AG09309 (cell line): ENCODE data around the gene SLC38A3.

Experiments
- DNase-seq: peaks from one replicate; pipeline ENCODE4 v3.0.0-alpha.2; 2010; ENCODE audit warnings: low read depth
- H3K4me3 ChIP-seq: 2 replicates; pipeline ENCODE4 v1.5.1; 2011; ENCODE audit warnings: mild to moderate bottlenecking, low read depth, low read length, moderate library complexity; ENCODE audit not compliant: control insufficient read depth
- TF ChIP-seq, protein P1 (sequence below): IDR thresholded peaks from 2 replicates; pipeline ENCODE4 v1.5.1; 2011; ENCODE audit warnings: mild to moderate bottlenecking, low read depth, low read length, inconsistent platforms; ENCODE audit not compliant: insufficient read depth, control insufficient read depth; ENCODE audit errors: missing control alignments

SLC38A3 gene

DNA sequence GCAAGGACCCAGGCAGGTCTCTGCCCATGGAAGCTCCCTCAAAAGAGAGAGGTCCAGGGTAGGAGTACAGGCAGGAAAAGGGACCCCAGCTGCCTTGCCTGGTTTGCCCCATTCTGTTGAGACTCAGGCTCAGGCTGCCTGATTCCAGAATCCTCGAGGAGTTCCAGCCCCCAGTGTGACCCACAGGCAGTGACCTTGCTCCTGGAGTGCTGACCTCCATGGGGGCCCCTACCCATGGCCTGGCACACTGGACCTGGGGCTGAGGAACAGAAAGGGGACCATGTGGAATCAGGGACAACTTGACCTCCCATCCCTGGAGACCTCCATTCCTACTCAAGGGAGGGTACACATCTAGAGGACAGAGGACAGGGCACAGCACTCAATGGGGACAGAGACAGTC, 60.5 kb downstream of the SLC38A3 start:
- no peak overlapping the region for H3K4me3 ChIP-seq
- DNase-seq = no peak
- TF ChIP-seq, protein P1, sequence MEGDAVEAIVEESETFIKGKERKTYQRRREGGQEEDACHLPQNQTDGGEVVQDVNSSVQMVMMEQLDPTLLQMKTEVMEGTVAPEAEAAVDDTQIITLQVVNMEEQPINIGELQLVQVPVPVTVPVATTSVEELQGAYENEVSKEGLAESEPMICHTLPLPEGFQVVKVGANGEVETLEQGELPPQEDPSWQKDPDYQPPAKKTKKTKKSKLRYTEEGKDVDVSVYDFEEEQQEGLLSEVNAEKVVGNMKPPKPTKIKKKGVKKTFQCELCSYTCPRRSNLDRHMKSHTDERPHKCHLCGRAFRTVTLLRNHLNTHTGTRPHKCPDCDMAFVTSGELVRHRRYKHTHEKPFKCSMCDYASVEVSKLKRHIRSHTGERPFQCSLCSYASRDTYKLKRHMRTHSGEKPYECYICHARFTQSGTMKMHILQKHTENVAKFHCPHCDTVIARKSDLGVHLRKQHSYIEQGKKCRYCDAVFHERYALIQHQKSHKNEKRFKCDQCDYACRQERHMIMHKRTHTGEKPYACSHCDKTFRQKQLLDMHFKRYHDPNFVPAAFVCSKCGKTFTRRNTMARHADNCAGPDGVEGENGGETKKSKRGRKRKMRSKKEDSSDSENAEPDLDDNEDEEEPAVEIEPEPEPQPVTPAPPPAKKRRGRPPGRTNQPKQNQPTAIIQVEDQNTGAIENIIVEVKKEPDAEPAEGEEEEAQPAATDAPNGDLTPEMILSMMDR = no peak

DNA sequence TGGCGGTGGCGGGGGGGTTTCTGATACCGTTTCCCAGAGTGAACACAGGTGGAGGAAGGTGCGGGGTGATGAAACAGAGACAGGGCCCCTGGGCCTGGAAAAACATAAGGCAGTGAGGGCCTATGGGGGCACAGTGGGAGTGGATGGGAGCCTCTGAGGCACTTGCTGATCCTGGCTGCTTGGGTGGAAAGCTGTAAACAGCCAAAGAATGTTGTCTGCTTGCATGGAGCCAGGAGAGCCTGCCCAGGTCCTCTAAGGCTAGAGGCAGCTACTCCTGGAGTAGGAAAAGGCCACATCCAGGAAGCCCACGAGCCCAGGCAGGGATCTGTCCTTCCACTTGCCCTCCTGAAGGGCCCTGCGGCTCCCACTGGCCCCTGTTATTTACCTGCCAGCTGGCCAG, 60.9 kb downstream of the SLC38A3 start:
- no peak overlapping the region for H3K4me3 ChIP-seq
- TF ChIP-seq, protein P1 = no peak

DNA sequence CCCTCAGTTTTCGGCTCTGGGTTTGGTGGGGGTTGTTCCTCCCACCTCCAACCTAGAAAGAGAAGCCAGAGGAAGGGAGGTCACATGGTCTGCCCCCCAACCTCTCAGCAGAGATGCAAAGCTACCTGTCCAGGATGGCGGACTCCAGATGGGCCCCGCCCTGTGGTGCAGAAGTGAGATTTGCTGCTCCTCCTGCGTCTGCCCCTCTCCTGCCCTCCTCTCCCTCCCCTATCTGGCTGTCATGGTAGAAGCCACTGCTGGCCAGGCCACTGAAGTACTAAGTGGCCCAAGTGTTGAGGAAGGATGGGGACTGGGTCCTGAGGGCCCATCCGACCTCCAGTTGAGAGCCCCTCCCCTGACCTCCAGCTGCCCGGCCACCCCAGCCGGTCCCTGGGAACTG, 61.8 kb downstream of the SLC38A3 start:
- DNase-seq = no peak
- peak overlapping the region; percentile 53 for H3K4me3 ChIP-seq

More for the DNA sequence above, 60.9 kb downstream of the SLC38A3 start:
- DNase-seq = no peak

DNA sequence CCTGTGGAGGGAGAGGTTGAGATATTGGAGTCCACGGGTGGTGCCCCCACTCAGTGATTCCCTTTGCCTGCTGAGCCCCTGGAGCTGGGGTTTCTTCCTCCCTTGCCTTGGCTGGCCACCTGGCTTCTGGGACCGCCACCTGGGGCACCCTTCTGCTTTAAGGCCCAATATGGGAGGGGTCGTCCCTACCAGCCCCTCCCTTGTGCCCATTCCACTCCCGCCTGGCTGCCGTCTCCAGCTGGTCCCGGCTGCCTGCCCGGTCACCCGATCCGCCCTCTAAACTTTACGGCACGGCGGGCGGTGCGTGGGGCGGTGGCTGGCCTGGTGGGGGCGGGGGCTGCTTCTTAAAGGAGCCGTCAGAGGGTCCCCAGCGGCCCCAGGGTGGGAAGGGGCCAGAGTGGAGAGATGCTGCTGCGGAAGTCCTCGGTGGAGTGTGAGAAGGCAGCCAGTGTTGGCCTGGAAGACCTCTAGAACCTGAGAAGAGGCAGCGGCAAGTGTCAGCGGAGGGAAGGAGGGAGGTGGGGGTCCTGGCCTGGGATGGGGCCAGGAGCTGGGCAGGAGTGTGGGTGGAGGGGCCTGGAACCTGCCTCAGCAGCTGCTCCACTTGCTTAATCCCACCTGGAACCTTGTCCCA, 62.3 kb downstream of the SLC38A3 start:
- no peak for DNase-seq
- H3K4me3 ChIP-seq = peak overlapping the region; percentile 53
- TF ChIP-seq, protein P1 = no peak

More for the DNA sequence above, 61.8 kb downstream of the SLC38A3 start:
- TF ChIP-seq, protein P1 = no peak

DNA sequence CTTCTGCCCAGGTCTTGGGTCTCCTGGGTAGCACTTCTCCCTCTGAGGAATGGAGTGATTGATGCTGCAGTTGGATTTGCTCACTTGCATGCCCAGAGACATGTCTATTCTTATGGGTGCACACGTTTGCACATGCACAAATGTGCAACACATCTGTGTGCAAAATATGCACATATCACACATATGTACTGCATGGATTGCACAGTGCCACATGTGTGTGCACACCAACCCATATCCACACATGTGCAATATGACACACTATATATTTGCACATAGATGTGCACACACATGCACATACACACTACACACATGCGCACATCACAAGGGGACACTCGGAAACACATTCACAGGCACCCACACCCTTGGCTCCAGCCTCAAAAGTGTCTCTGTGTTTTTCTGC, 63.2 kb downstream of the SLC38A3 start:
- H3K4me3 ChIP-seq = no peak overlapping the region
- no peak for DNase-seq
- TF ChIP-seq, protein P1 = no peak

DNA sequence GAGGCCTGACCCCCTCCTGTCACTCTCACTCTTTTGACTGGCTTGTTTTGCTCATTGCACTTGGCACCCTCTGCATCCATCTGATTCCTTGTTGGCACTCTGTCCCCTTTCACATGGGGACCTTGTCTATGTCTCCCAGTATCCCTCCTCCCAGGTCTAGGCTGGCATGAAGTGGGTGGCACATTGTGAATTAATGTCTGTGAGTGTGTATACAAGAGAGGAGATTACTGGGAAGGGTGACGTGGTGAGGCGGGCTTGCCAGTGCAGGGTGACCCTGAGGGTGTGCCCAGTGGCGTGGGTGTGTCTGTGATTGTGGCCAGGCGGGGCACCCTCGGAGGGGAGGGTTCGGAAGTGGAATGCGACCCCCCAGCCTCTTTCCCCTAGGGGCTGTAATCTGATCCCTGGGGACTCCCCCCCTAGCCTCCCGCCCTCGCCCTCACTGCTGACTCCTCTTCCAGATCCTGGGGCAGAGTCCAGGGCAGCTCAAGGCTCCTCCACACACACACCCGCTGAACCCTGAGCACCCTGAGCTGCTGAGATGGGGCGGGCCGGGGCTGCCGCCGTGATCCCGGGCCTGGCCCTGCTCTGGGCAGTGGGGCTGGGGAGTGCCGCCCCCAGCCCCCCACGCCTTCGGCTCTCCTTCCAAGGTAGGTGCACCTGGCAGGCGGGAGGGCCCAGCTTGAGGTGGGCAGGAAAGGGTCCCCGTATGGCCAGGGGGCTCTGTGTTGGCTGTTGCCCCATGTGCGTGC, 63.8 kb downstream of the SLC38A3 start, which contains the start of gene SEMA3B:
Gene SEMA3B (plus strand): TSS at position 445 of the 749 bp plus-strand sequence. CDS start 94 bp downstream, at position 539.
- TF ChIP-seq, protein P1 = no peak
- peak within 1 kb of the TSS; percentile 30 for H3K4me3 ChIP-seq
- DNase-seq = no peak
